ENCODE data around the gene VSX2.

The VSX2 gene

GRCh38 chr14:74290415-74290814, 51.2 kb downstream of the VSX2 start:
- no peak for DNase-seq (ENCODE audit: extremely low read depth, insufficient read length)
- H3K27me3 ChIP-seq (replicated peaks; ENCODE audit: control insufficient read depth, insufficient read depth, low read length), result no peaks in the 10 kb centered on the region
- H3K36me3 ChIP-seq (ENCODE audit: control insufficient read depth, insufficient read depth, low read length), result peaks cover 26% of the 10 kb centered on the region
- peak; percentile 56 for TF ChIP-seq CTCF (IDR thresholded peaks at IDR 0.05; ENCODE audit: insufficient read depth, low read length, poor library complexity, severe bottlenecking)
- H3K4me3 ChIP-seq (replicated peaks; ENCODE audit: low read depth, low read length), result no peak overlapping the region

DNA sequence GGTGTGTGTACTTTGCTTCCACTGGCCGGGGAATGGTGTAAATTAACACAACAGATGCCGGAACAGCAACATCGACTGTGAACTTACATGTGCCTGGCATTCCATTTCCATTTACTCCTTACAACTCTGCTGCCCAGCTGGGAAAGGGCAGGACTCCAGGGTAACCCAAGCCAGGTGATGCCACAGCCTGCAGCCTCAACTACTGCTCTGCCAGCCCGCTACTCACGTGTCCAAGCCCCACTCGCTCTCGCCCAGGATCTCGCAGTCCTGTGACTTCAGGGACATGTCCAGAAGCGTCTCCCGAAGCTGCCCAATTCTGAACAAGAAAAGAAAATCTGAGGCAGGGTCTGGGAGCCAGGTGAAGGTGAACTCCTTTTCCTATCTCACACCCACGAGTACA, 52.8 kb downstream of the VSX2 start:
- no peak for DNase-seq (ENCODE audit: extremely low read depth, insufficient read length)
- no peak for TF ChIP-seq CTCF (IDR thresholded peaks at IDR 0.05; ENCODE audit: insufficient read depth, low read length, poor library complexity, severe bottlenecking)
- no peak overlapping the region for H3K4me3 ChIP-seq (replicated peaks; ENCODE audit: low read depth, low read length)
- peaks cover 25% of the 10 kb centered on the region for H3K36me3 ChIP-seq (ENCODE audit: control insufficient read depth, insufficient read depth, low read length)
- no peaks in the 10 kb centered on the region for H3K27me3 ChIP-seq (replicated peaks; ENCODE audit: control insufficient read depth, insufficient read depth, low read length)

DNA sequence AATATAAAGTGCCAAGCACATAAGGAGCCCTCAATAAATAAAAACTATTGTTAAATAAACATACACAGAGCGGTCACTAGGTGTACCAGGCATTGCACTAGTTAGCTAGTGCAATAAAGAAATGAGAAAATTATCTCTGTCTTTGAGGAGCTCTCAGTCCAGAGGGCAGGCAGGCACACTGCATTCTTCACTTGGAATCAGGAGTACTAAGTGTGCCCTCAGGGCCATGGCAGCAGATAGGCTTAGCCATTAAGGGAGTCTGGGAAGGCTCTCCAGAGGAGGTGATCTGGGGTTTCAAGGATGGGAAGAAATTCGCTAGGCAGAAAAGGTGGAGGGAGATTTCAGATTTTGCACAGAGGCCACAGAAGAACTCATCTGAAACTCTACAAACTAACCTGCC, 54.4 kb downstream of the VSX2 start:
- no peak overlapping the region for H3K4me3 ChIP-seq (replicated peaks; ENCODE audit: low read depth, low read length)
- no peak for DNase-seq (ENCODE audit: extremely low read depth, insufficient read length)
- H3K27me3 ChIP-seq (replicated peaks; ENCODE audit: control insufficient read depth, insufficient read depth, low read length), result no peaks in the 10 kb centered on the region
- no peak for TF ChIP-seq CTCF (IDR thresholded peaks at IDR 0.05; ENCODE audit: insufficient read depth, low read length, poor library complexity, severe bottlenecking)
- peaks cover 21% of the 10 kb centered on the region for H3K36me3 ChIP-seq (ENCODE audit: control insufficient read depth, insufficient read depth, low read length)

GRCh38 chr14:74296037-74296467, 56.8 kb downstream of the VSX2 start:
- no peak for DNase-seq (ENCODE audit: extremely low read depth, insufficient read length)
- TF ChIP-seq CTCF (IDR thresholded peaks at IDR 0.05; ENCODE audit: insufficient read depth, low read length, poor library complexity, severe bottlenecking), result no peak
- Histone ChIP-seq H3K36me3 (ENCODE audit: control insufficient read depth, insufficient read depth, low read length) (peaks cover 26% of the 10 kb centered on the region), H3K27me3 (replicated peaks; ENCODE audit: control insufficient read depth, insufficient read depth, low read length) (no peaks in the 10 kb centered on the region), H3K4me3 (replicated peaks; ENCODE audit: low read depth, low read length) (no peak overlapping the region)

DNA sequence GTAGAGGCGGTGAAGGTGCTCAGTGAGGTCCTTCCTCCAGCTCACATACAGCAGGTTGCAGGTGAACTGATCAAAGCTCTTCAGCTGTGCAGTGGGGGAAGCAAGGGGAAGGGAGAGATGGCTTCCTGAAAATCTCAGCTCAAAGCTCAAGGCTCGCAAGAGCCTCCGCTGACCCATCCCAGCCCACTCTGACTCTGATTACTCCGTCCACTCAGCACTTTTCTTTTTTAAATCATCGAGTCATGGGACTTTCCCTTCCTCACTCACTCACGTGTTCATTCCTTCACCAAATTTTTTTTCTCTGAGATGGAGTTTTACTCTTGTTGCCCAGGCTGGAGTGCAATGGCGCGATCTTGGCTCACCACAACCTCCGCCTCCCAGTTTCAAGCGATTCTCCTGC, 58.7 kb downstream of the VSX2 start:
- no peaks in the 10 kb centered on the region for H3K27me3 ChIP-seq (replicated peaks; ENCODE audit: control insufficient read depth, insufficient read depth, low read length)
- no peak for DNase-seq (ENCODE audit: extremely low read depth, insufficient read length)
- H3K4me3 ChIP-seq (replicated peaks; ENCODE audit: low read depth, low read length), result no peak overlapping the region
- peaks cover 18% of the 10 kb centered on the region for H3K36me3 ChIP-seq (ENCODE audit: control insufficient read depth, insufficient read depth, low read length)
- TF ChIP-seq CTCF (IDR thresholded peaks at IDR 0.05; ENCODE audit: insufficient read depth, low read length, poor library complexity, severe bottlenecking), result no peak

GRCh38 chr14:74299061-74299545, 59.9 kb downstream of the VSX2 start:
- no peak for DNase-seq (ENCODE audit: extremely low read depth, insufficient read length)
- Histone ChIP-seq H3K4me3 (replicated peaks; ENCODE audit: low read depth, low read length) (no peak overlapping the region), H3K36me3 (ENCODE audit: control insufficient read depth, insufficient read depth, low read length) (peaks cover 18% of the 10 kb centered on the region), H3K27me3 (replicated peaks; ENCODE audit: control insufficient read depth, insufficient read depth, low read length) (no peaks in the 10 kb centered on the region)
- TF ChIP-seq CTCF (IDR thresholded peaks at IDR 0.05; ENCODE audit: insufficient read depth, low read length, poor library complexity, severe bottlenecking), result no peak
